Ectodermal cell (in vitro differentiated cells): ENCODE data around the gene LRP3.
"Not testable (repeated sequence)": the region's sequence is repeated elsewhere in the genome, so short reads cannot be mapped to it uniquely, and the experiment has no call there.

Source experiments
- H3K27ac ChIP-seq: 2 replicates; pipeline ENCODE4 v1.7.0; 2013; ENCODE audit warnings: mild to moderate bottlenecking, low read depth, low read length; ENCODE audit not compliant: insufficient read depth, poor library complexity, severe bottlenecking
- H3K27me3 ChIP-seq: 2 replicates; pipeline ENCODE4 v1.7.0; 2013; ENCODE audit warnings: mild to moderate bottlenecking, low read length; ENCODE audit not compliant: insufficient read depth, control insufficient read depth, poor library complexity, severe bottlenecking
- H3K36me3 ChIP-seq: one replicate; pipeline ENCODE4 v1.7.0; 2013; ENCODE audit warnings: low read length; ENCODE audit not compliant: control insufficient read depth, insufficient read depth
- H3K4me1 ChIP-seq: one replicate; pipeline ENCODE4 v1.7.0; 2013; ENCODE audit warnings: low read length; ENCODE audit not compliant: control insufficient read depth, insufficient read depth
- H3K4me3 ChIP-seq: 2 replicates; pipeline ENCODE4 v1.7.0; 2013; ENCODE audit warnings: low read depth, low read length, control low read depth; ENCODE audit not compliant: insufficient read depth
- H3K9me3 ChIP-seq: 2 replicates; pipeline ENCODE4 v1.7.0; 2013; ENCODE audit warnings: mild to moderate bottlenecking, low read length, moderate library complexity; ENCODE audit not compliant: control insufficient read depth
- WGBS, 2 experiments: methylation state at CpG; one replicate each; pipeline ENCODE4 v1.1.7; 2013; ENCODE audit warnings: missing lambda C conversion rate in 2 of 2; 5-methylcytosine and 5-hydroxymethylcytosine counted together

Gene LRP3

GRCh38 chr19:33175156-33175782, 18.9 kb upstream of the LRP3 start:
- no peaks in the 10 kb centered on the region for H3K36me3 ChIP-seq
- H3K9me3 ChIP-seq = no peaks in the 10 kb centered on the region
- H3K4me1 ChIP-seq = peaks cover 14% of the 10 kb centered on the region
- no peak overlapping the region for H3K27ac ChIP-seq
- H3K27me3 ChIP-seq = no peaks in the 10 kb centered on the region
- 95 to 96% methylated on average over 10 of the region's 10 CpGs for WGBS, 2 experiments
- no peak overlapping the region for H3K4me3 ChIP-seq

- Histone ChIP-seq H3K27me3 (no peaks in the 10 kb centered on the region), H3K27ac (peak overlapping the region; percentile 22), H3K4me3 (peak overlapping the region; percentile 65), H3K36me3 (no peaks in the 10 kb centered on the region), H3K4me1 (peaks cover 14% of the 10 kb centered on the region), H3K9me3 (no peaks in the 10 kb centered on the region)
- WGBS, 2 experiments = 28% methylated on average over 25 of the region's 25 CpGs
Observed at GRCh38 chr19:33175886-33176669, 18.1 kb upstream of the LRP3 start.

- WGBS, 2 experiments = 0 to 1% methylated on average over 65 of the region's 65 CpGs
- Histone ChIP-seq H3K27me3 (no peaks in the 10 kb centered on the region), H3K36me3 (no peaks in the 10 kb centered on the region), H3K27ac (peak overlapping the region; percentile 75), H3K4me3 (peak overlapping the region; percentile 65), H3K4me1 (peaks cover 14% of the 10 kb centered on the region), H3K9me3 (no peaks in the 10 kb centered on the region)
Observed at GRCh38 chr19:33176670-33177416, 17.3 kb upstream of the LRP3 start.

DNA sequence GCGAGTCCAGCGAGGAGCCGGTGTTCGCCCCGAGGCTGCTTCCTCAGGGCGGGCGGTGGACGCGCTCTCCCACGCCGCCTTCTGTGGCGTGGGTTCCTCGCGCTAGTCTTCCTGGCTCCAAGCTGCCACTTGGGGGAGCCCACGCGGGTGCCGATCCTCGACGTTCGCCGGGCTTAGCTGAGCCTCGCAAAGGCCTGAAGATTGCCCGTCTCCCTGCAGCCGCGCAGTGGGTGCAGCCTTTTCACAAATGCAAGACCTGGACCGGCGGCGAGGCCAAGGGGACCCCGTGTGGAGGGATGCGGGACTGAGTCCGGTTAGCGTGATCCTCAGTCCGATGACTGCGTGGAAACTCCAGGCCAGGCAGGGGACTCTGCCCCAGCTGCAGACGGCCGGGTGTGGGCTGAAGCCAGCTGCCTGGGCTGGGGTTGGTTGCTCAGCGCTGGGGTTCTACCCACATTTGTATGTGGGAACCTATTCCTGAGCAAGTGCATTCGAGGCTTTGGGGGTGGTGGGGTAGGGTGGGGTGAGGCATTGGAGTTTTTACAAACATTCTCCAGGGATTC, 16.6 kb upstream of the LRP3 start:
- peak overlapping the region; percentile 75 for H3K27ac ChIP-seq
- H3K27me3 ChIP-seq = no peaks in the 10 kb centered on the region
- 1 to 2% methylated on average over 38 of the region's 38 CpGs for WGBS, 2 experiments

DNA sequence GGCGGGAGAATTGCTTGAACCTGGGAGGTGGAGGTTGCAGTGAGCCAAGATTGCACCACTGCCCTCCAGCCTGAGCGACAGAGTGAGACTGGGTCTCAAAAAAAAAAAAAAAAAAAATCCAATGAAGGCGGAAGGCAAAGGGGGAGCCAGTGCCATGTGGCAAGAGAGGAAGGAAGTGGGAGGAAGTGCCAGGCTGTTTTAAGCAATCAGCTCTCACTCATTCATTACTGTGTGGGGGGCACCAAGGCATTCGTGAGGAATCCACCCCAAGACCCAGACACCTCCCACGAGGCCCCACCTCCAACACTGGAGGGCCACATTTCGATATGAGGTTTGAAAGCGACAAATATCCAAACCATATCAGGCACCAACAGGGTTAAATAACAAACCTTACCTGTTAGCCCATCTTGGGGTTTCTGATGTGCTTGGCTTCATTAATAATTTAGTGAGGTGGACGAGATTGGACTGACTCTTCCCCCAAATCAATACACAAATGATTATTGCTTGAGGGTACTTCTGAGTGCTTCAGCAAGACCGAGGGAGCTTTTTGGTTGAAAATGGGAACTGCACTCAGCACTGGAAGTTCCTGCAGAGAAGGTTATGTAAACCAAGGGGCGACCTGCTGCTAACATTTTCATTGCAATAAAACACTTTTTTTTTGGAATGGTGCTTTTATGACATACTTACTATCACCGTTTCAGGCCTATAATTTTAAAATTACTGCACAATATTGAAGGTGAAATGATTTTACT, 7.5 kb upstream of the LRP3 start:
- Histone ChIP-seq H3K4me3 (no peak overlapping the region), H3K27me3 (no peaks in the 10 kb centered on the region), H3K9me3 (no peaks in the 10 kb centered on the region), H3K27ac (no peak overlapping the region), H3K4me1 (no peaks in the 10 kb centered on the region), H3K36me3 (no peaks in the 10 kb centered on the region)
- 62 to 70% methylated on average over 10 of the region's 11 CpGs for WGBS, 2 experiments

More for the DNA sequence above, 16.6 kb upstream of the LRP3 start:
- Histone ChIP-seq H3K9me3 (no peaks in the 10 kb centered on the region), H3K4me3 (peak overlapping the region; percentile 65), H3K4me1 (peaks cover 14% of the 10 kb centered on the region), H3K36me3 (no peaks in the 10 kb centered on the region)

DNA sequence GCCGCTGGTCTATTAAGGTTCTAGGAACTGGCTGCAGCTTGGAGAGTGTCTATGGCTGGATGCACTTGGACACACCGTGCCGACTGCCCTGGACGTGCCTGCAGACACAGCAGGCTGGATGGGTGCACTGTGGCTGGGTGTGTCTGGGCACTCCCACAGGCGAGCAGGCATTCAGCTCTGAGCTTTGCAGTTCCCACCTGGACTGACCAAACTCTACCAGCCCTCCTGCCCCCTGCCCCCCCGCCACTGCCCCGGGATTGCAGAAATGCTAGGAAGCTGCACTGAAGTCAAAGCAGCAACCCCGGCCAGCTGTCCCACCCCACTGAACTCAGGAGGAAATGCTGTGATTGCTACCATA, 7.0 kb upstream of the LRP3 start:
- 79 to 84% methylated on average over 8 of the region's 8 CpGs for WGBS, 2 experiments
- peaks cover under 1% of the 10 kb centered on the region for H3K27me3 ChIP-seq

GRCh38 chr19:33189453-33189852, 4.7 kb upstream of the LRP3 start:
- Histone ChIP-seq H3K36me3 (no peaks in the 10 kb centered on the region), H3K27me3 (peaks cover 18% of the 10 kb centered on the region), H3K4me3 (no peak overlapping the region), H3K9me3 (no peaks in the 10 kb centered on the region), H3K27ac (no peak overlapping the region), H3K4me1 (no peaks in the 10 kb centered on the region)
- no CpG with 5 or more reads among the region's 1 CpG for WGBS, 2 experiments

More for the DNA sequence above, 7.0 kb upstream of the LRP3 start:
- Histone ChIP-seq H3K36me3 (no peaks in the 10 kb centered on the region), H3K9me3 (no peaks in the 10 kb centered on the region), H3K4me1 (no peaks in the 10 kb centered on the region), H3K27ac (no peak overlapping the region), H3K4me3 (no peak overlapping the region)

GRCh38 chr19:33191092-33191491, 3.0 kb upstream of the LRP3 start:
- WGBS, 2 experiments = 87 to 89% methylated on average over 4 of the region's 4 CpGs
- not testable (repeated sequence) for H3K27ac ChIP-seq, H3K9me3 ChIP-seq, H3K4me1 ChIP-seq, H3K4me3 ChIP-seq, H3K36me3 ChIP-seq
- peaks cover 25% of the 10 kb centered on the region for H3K27me3 ChIP-seq

- H3K36me3 ChIP-seq = no peaks in the 10 kb centered on the region
- 92 to 93% methylated on average over 6 of the region's 6 CpGs for WGBS, 2 experiments
- no peak overlapping the region for H3K4me3 ChIP-seq
- H3K27me3 ChIP-seq = peaks cover 25% of the 10 kb centered on the region
- H3K27ac ChIP-seq = no peak overlapping the region
- no peaks in the 10 kb centered on the region for H3K9me3 ChIP-seq
- no peaks in the 10 kb centered on the region for H3K4me1 ChIP-seq
Observed at GRCh38 chr19:33191501-33191900, 2.6 kb upstream of the LRP3 start.
